Fibroblast of lung (primary cell): ENCODE data around the gene SPO11. TPM values are rescaled to one million over a fixed set of nuclear protein-coding genes. Genes with fewer than 3 reads are reported as not detected.

Source experiments
- DNase-seq, 2 donors: peaks; one replicate each; pipeline versions ENCODE4 v3.0.0 to v3.0.0-alpha.2; 2010; ENCODE audit warnings: low read depth in 2 of 2
- H2AFZ ChIP-seq: 2 replicates; pipeline ENCODE4 v1.5.1; 2012; ENCODE audit warnings: low read length, control low read depth, inconsistent platforms
- H3K27ac ChIP-seq: 2 replicates; pipeline ENCODE4 v1.5.1; 2011; ENCODE audit warnings: low read length, control low read depth; ENCODE audit not compliant: insufficient read depth
- H3K27me3 ChIP-seq: 2 replicates; pipeline ENCODE4 v1.5.1; 2011; ENCODE audit warnings: mild to moderate bottlenecking, low read length; ENCODE audit not compliant: control insufficient read depth, insufficient read depth
- H3K36me3 ChIP-seq: 2 replicates; pipeline ENCODE4 v1.5.1; 2011; ENCODE audit warnings: low read length; ENCODE audit not compliant: control insufficient read depth, insufficient read depth
- H3K4me1 ChIP-seq: 2 replicates; pipeline ENCODE4 v1.5.1; 2011; ENCODE audit warnings: low read length; ENCODE audit not compliant: control insufficient read depth, insufficient read depth; ENCODE audit errors: extremely low read depth
- H3K4me2 ChIP-seq: 2 replicates; pipeline ENCODE4 v1.5.1; 2011; ENCODE audit warnings: low read length, control low read depth; ENCODE audit not compliant: insufficient read depth; ENCODE audit errors: extremely low read depth
- H3K4me3 ChIP-seq, 4 experiments: fragments of 200-600 bp in 1 of 4; sonication (generic) in 1 of 4; replicated peaks in 1 of 4; 2 replicates each; pipeline ENCODE4 v1.5.1; 2011 to 2016; ENCODE audit warnings: low read length in 4 of 4, low read depth in 3 of 4, mild to moderate bottlenecking in 3 of 4, control low read depth in 2 of 4, inconsistent platforms in 1 of 4, mixed read lengths in 1 of 4; ENCODE audit not compliant: insufficient read depth in 1 of 4; ENCODE audit errors: control extremely low read depth in 1 of 4
- H3K79me2 ChIP-seq: 2 replicates; pipeline ENCODE4 v1.5.1; 2012; ENCODE audit warnings: mild to moderate bottlenecking, low read length, inconsistent platforms; ENCODE audit not compliant: control insufficient read depth, insufficient read depth
- H3K9ac ChIP-seq: 2 replicates; pipeline ENCODE4 v1.5.1; 2011; ENCODE audit warnings: mild to moderate bottlenecking, low read length, control low read depth; ENCODE audit not compliant: insufficient read depth
- H3K9me3 ChIP-seq: 2 replicates; pipeline ENCODE4 v1.5.1; 2012; ENCODE audit warnings: low read depth, low read length; ENCODE audit not compliant: control insufficient read depth, insufficient read depth
- H4K20me1 ChIP-seq: 2 replicates; pipeline ENCODE4 v1.5.1; 2011; ENCODE audit warnings: low read length; ENCODE audit not compliant: control insufficient read depth, insufficient read depth; ENCODE audit errors: extremely low read depth
- EZH2 ChIP-seq: IDR thresholded peaks from 2 replicates; pipeline ENCODE4 v1.5.1; 2012; ENCODE audit warnings: low read length, control low read depth, mild to moderate bottlenecking; ENCODE audit errors: missing control alignments
- polyA plus RNA-seq, 2 donors: library from polyadenylated mRNA; depleted of rRNA in 1 of 2; stranded (reverse) in 1 of 2; unstranded in 1 of 2; fragments of >200 nt; gene quantifications; 2 replicates each; pipeline ENCODE4 v1.2.1, GENCODE V29; 2011 to 2012; ENCODE audit warnings: missing spikeins in 1 of 2
- total RNA-seq: library from RNA; depleted of rRNA; stranded (reverse); fragments of >200 nt; gene quantifications from 2 replicates; pipeline ENCODE4 v1.2.1, GENCODE V29; 2014
- TF ChIP-seq, protein P1 (sequence below), 2 donors: IDR thresholded peaks in 1 of 2; conservative IDR thresholded peaks in 1 of 2; 1 replicate in 1 of 2; 2 replicates in 1 of 2; pipeline ENCODE4 v1.5.1; 2011 to 2012; ENCODE audit warnings: low read length in 2 of 2, control low read depth in 1 of 2, inconsistent platforms in 1 of 2, low read depth in 1 of 2, mild to moderate bottlenecking in 1 of 2

SPO11 gene
- total and polyA plus RNA-seq, 2 donors (not counting 1 experiment from before 2014, with no cell fraction given), result not detected

GRCh38 chr20:57298457-57298856 lies 31.1 kb upstream of the SPO11 start:
- Histone ChIP-seq H3K9me3 (no peaks in the 10 kb centered on the region), H3K4me1 (no peaks in the 10 kb centered on the region), H3K4me3 (no peak overlapping the region), H4K20me1 (no peaks in the 10 kb centered on the region), H3K9ac (no peak overlapping the region), H3K79me2 (no peaks in the 10 kb centered on the region), H3K4me2 (no peak overlapping the region), H3K27me3 (no peaks in the 10 kb centered on the region), H3K36me3 (no peaks in the 10 kb centered on the region), H2AFZ (no peak overlapping the region), H3K27ac (no peak overlapping the region)
- TF ChIP-seq EZH2, result no peak
- TF ChIP-seq, protein P1, sequence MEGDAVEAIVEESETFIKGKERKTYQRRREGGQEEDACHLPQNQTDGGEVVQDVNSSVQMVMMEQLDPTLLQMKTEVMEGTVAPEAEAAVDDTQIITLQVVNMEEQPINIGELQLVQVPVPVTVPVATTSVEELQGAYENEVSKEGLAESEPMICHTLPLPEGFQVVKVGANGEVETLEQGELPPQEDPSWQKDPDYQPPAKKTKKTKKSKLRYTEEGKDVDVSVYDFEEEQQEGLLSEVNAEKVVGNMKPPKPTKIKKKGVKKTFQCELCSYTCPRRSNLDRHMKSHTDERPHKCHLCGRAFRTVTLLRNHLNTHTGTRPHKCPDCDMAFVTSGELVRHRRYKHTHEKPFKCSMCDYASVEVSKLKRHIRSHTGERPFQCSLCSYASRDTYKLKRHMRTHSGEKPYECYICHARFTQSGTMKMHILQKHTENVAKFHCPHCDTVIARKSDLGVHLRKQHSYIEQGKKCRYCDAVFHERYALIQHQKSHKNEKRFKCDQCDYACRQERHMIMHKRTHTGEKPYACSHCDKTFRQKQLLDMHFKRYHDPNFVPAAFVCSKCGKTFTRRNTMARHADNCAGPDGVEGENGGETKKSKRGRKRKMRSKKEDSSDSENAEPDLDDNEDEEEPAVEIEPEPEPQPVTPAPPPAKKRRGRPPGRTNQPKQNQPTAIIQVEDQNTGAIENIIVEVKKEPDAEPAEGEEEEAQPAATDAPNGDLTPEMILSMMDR (conservative IDR thresholded peaks at IDR 0.05 in 1 of 2, IDR thresholded peaks at IDR 0.05 in 1 of 2; ENCODE audit: low read depth in 1 of 2, low read length in 2 of 2), result no peak
- no peak for DNase-seq

- DNase-seq, result no peak
- H2AFZ ChIP-seq, result no peak overlapping the region
- H3K79me2 ChIP-seq, result no peaks in the 10 kb centered on the region
- no peaks in the 10 kb centered on the region for H3K9me3 ChIP-seq
- no peaks in the 10 kb centered on the region for H4K20me1 ChIP-seq
- TF ChIP-seq EZH2, result no peak
- TF ChIP-seq, protein P1 (conservative IDR thresholded peaks at IDR 0.05 in 1 of 2, IDR thresholded peaks at IDR 0.05 in 1 of 2; ENCODE audit: low read depth in 1 of 2, low read length in 2 of 2), result no peak
- no peak overlapping the region for H3K4me3 ChIP-seq
- H3K27ac ChIP-seq, result no peak overlapping the region
- H3K4me2 ChIP-seq, result no peak overlapping the region
- H3K27me3 ChIP-seq, result no peaks in the 10 kb centered on the region
- no peak overlapping the region for H3K9ac ChIP-seq
- H3K4me1 ChIP-seq, result no peaks in the 10 kb centered on the region
- H3K36me3 ChIP-seq, result no peaks in the 10 kb centered on the region
Observed at GRCh38 chr20:57301026-57301425, 28.6 kb upstream of the SPO11 start.

DNA sequence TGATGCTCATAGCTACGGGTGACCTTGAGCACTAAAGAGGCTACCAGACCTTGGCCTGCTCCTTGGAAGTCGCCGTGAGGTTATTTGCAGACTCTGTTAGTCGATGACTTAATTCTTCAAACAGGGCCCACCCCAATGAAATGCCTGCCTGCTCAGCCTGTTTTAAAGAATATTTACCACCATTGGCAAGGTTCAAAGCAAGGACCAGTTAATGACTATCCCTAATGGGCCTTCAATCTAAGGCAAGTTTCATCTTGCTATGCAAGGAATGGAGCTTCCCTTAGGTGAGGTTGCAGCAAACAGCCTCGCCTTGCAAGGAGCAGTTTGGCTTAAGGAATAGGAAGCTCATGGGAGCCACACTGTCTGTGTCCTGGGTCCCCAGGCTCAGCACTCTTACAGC lies 22.9 kb upstream of the SPO11 start:
- no peaks in the 10 kb centered on the region for H3K79me2 ChIP-seq
- H2AFZ ChIP-seq, result no peak overlapping the region
- H3K36me3 ChIP-seq, result no peaks in the 10 kb centered on the region
- no peaks in the 10 kb centered on the region for H3K9me3 ChIP-seq
- H3K4me1 ChIP-seq, result no peaks in the 10 kb centered on the region
- H4K20me1 ChIP-seq, result no peaks in the 10 kb centered on the region
- DNase-seq, result no peak
- no peaks in the 10 kb centered on the region for H3K27me3 ChIP-seq
- H3K4me2 ChIP-seq, result no peak overlapping the region
- H3K9ac ChIP-seq, result no peak overlapping the region
- no peak overlapping the region for H3K4me3 ChIP-seq
- TF ChIP-seq EZH2, result no peak
- TF ChIP-seq, protein P1 (conservative IDR thresholded peaks at IDR 0.05 in 1 of 2, IDR thresholded peaks at IDR 0.05 in 1 of 2; ENCODE audit: low read depth in 1 of 2, low read length in 2 of 2), result no peak
- no peak overlapping the region for H3K27ac ChIP-seq
